H1 (cell line): ENCODE results near the gene PPCDC. TPM values are rescaled to one million over a fixed set of nuclear protein-coding genes. Genes with fewer than 3 reads are reported as not detected.

Experiments used
- CTCF ChIA-PET: fragments of 300-600 bp; sonication (Branson Sonifier 250); formaldehyde crosslinking; loops from one replicate; lab custom pipeline; 2021; ENCODE audit not compliant: partially characterized antibody; lab: Charles Lee
- POLR2A ChIA-PET: fragments of 300-600 bp; sonication (Branson Sonifier 250); formaldehyde crosslinking; loops from one replicate; lab custom pipeline; 2021; ENCODE audit warnings: inconsistent platforms; ENCODE audit not compliant: partially characterized antibody; lab: Charles Lee
- DNase-seq, 2 experiments: peaks; one replicate each; pipeline versions ENCODE4 v3.0.0 to v3.0.0-alpha.2; 2010 to 2022; ENCODE audit warnings: low spot score in 2 of 2, low read depth in 1 of 2, mixed read lengths in 1 of 2
- FAIRE-seq: peaks from 2 replicates; lab custom pipeline; 2011; peaks lifted over from hg19 to GRCh38; lab: Jason Lieb, UNC
- H2AFZ ChIP-seq: 2 replicates; pipeline ENCODE4 v1.8.1; 2012; ENCODE audit warnings: low read length, inconsistent platforms
- H2AK5ac ChIP-seq: 2 replicates; pipeline ENCODE4 v1.6.1; 2013; ENCODE audit warnings: low read depth, low read length
- H2BK120ac ChIP-seq: replicated peaks from 2 replicates; pipeline ENCODE3; 2013; ENCODE audit warnings: low read depth, low read length, inconsistent platforms
- H2BK12ac ChIP-seq: 2 replicates; pipeline ENCODE4 v1.6.1; 2013; ENCODE audit warnings: low read depth, low read length
- H2BK15ac ChIP-seq: 2 replicates; pipeline ENCODE4 v1.6.1; 2013; ENCODE audit warnings: low read length
- H2BK20ac ChIP-seq: 2 replicates; pipeline ENCODE4 v1.6.1; 2013; ENCODE audit warnings: low read length
- H2BK5ac ChIP-seq: 2 replicates; pipeline ENCODE4 v1.6.1; 2013; ENCODE audit warnings: low read depth, low read length
- H3K14ac ChIP-seq: 2 replicates; pipeline ENCODE4 v1.6.1; 2013; ENCODE audit warnings: inconsistent platforms; ENCODE audit not compliant: insufficient read length
- H3K18ac ChIP-seq: 2 replicates; pipeline ENCODE4 v1.6.1; 2013; ENCODE audit warnings: low read length; ENCODE audit errors: extremely low read depth
- H3K23ac ChIP-seq: 2 replicates; pipeline ENCODE4 v1.6.1; 2013; ENCODE audit warnings: inconsistent platforms; ENCODE audit not compliant: insufficient read length
- H3K23me2 ChIP-seq: 2 replicates; pipeline ENCODE4 v1.6.1; 2013; ENCODE audit warnings: low read depth, low read length
- H3K27ac ChIP-seq: 2 replicates; pipeline ENCODE4 v1.6.1; 2011; ENCODE audit warnings: low read depth, low read length, inconsistent platforms
- H3K27me3 ChIP-seq, 4 experiments: replicated peaks in 1 of 4; 1 replicate in 1 of 4; 2 replicates in 3 of 4; pipeline versions ENCODE4 v1.6.1 to v1.8.1; 2011 to 2013; ENCODE audit warnings: low read length in 3 of 4, mild to moderate bottlenecking in 3 of 4, inconsistent platforms in 2 of 4, mixed read lengths in 2 of 4, moderate library complexity in 1 of 4; ENCODE audit not compliant: control insufficient read depth in 3 of 4, insufficient read depth in 3 of 4; ENCODE audit errors: extremely low read depth in 1 of 4
- H3K36me3 ChIP-seq, 4 experiments: 2 replicates each; pipeline versions ENCODE4 v1.6.1 to v1.8.1; 2011 to 2013; ENCODE audit warnings: mild to moderate bottlenecking in 4 of 4, low read length in 3 of 4, moderate library complexity in 2 of 4, control low read depth in 1 of 4, inconsistent platforms in 1 of 4; ENCODE audit not compliant: insufficient read depth in 4 of 4, control insufficient read depth in 2 of 4
- H3K4ac ChIP-seq: replicated peaks from 2 replicates; pipeline ENCODE3; 2013; ENCODE audit warnings: low read length, low read depth, mixed read lengths, inconsistent platforms; ENCODE audit not compliant: insufficient read length
- H3K4me1 ChIP-seq, 4 experiments: replicated peaks in 1 of 4; 1 replicate in 1 of 4; 2 replicates in 3 of 4; pipeline versions ENCODE4 v1.6.1 to v1.8.1; 2011 to 2013; ENCODE audit warnings: low read length in 3 of 4, inconsistent platforms in 2 of 4, mixed read lengths in 1 of 4; ENCODE audit not compliant: insufficient read depth in 4 of 4, control insufficient read depth in 3 of 4
- H3K4me2 ChIP-seq, 2 experiments: 2 replicates each; pipeline versions ENCODE4 v1.6.1 to v1.8.1; 2011 to 2013; ENCODE audit warnings: low read depth in 2 of 2, low read length in 2 of 2, control low read depth in 1 of 2, inconsistent platforms in 1 of 2, mild to moderate bottlenecking in 1 of 2; ENCODE audit not compliant: insufficient read depth in 1 of 2
- H3K4me3 ChIP-seq, 4 experiments: fragments of 200-600, 300-600 bp in 1 of 4; sonication (generic), shearing (Covaris generic), sonication (Bioruptor Twin) in 1 of 4; 2 replicates each; pipeline versions ENCODE4 v1.5.1 to v1.8.1; 2011 to 2016; ENCODE audit warnings: low read length in 4 of 4, low read depth in 3 of 4, control low read depth in 2 of 4, inconsistent platforms in 2 of 4, mild to moderate bottlenecking in 2 of 4, mixed read lengths in 1 of 4, moderate library complexity in 1 of 4; ENCODE audit not compliant: insufficient read depth in 2 of 4; ENCODE audit errors: extremely low read depth in 1 of 4
- H3K56ac ChIP-seq: replicated peaks from 2 replicates; pipeline ENCODE3; 2013; ENCODE audit warnings: low read depth, mild to moderate bottlenecking, mixed read lengths, low read length, inconsistent platforms; ENCODE audit not compliant: insufficient read length
- H3K79me1 ChIP-seq: 2 replicates; pipeline ENCODE4 v1.6.1; 2013; ENCODE audit warnings: low read depth, low read length, control low read depth
- H3K79me2 ChIP-seq, 2 experiments: 2 replicates each; pipeline versions ENCODE4 v1.6.1 to v1.8.1; 2012 to 2013; ENCODE audit warnings: low read length in 2 of 2, mild to moderate bottlenecking in 2 of 2, inconsistent platforms in 1 of 2; ENCODE audit not compliant: insufficient read depth in 2 of 2, control insufficient read depth in 1 of 2
- H3K9ac ChIP-seq, 4 experiments: replicated peaks in 1 of 4; 1 replicate in 1 of 4; 2 replicates in 3 of 4; pipeline versions ENCODE4 v1.6.1 to v1.8.1; 2011 to 2013; ENCODE audit warnings: low read depth in 3 of 4, low read length in 3 of 4, control low read depth in 2 of 4, mild to moderate bottlenecking in 2 of 4, moderate library complexity in 2 of 4, inconsistent platforms in 1 of 4; ENCODE audit errors: extremely low read depth in 1 of 4
- H3K9me3 ChIP-seq, 2 experiments: 2 replicates each; pipeline versions ENCODE4 v1.6.1 to v1.8.1; 2012 to 2013; ENCODE audit warnings: mild to moderate bottlenecking in 2 of 2, moderate library complexity in 2 of 2, control low read depth in 1 of 2, inconsistent platforms in 1 of 2, low read depth in 1 of 2, low read length in 1 of 2, mixed read lengths in 1 of 2; ENCODE audit not compliant: insufficient read depth in 2 of 2
- H4K20me1 ChIP-seq, 2 experiments: replicated peaks in 1 of 2; 2 replicates each; pipeline versions ENCODE3 to v1.8.1; 2011 to 2013; ENCODE audit warnings: inconsistent platforms in 2 of 2, low read length in 2 of 2, mild to moderate bottlenecking in 1 of 2; ENCODE audit not compliant: insufficient read depth in 2 of 2, control insufficient read depth in 1 of 2
- H4K5ac ChIP-seq: 2 replicates; pipeline ENCODE4 v1.6.1; 2013; ENCODE audit warnings: low read length, low read depth, mixed read lengths, inconsistent platforms; ENCODE audit not compliant: insufficient read length
- H4K8ac ChIP-seq: 2 replicates; pipeline ENCODE4 v1.8.0; 2013; ENCODE audit warnings: mild to moderate bottlenecking, moderate library complexity, low read length, inconsistent platforms; ENCODE audit not compliant: insufficient read depth; ENCODE audit errors: extremely low read depth
- H4K91ac ChIP-seq: replicated peaks from 2 replicates; pipeline ENCODE3; 2013; ENCODE audit warnings: low read length, mixed read lengths, inconsistent platforms; ENCODE audit not compliant: insufficient read length
- ASH2L ChIP-seq: fragments of 200-600, 300-600 bp; sonication (generic); IDR thresholded peaks from one replicate; pipeline ENCODE4 v1.7.1; 2017; ENCODE audit warnings: low read length
- CHD1 ChIP-seq: IDR thresholded peaks from 2 replicates; pipeline ENCODE4 v1.6.1; 2012; ENCODE audit warnings: low read depth, low read length, improper control_type of control experiment
- EGR1 ChIP-seq: IDR thresholded peaks from 2 replicates; pipeline ENCODE4 v1.6.1; 2011; ENCODE audit warnings: low read depth, low read length, borderline replicate concordance
- FOSL1 ChIP-seq: IDR thresholded peaks from 2 replicates; pipeline ENCODE4 v1.6.1; 2011; ENCODE audit warnings: mild to moderate bottlenecking, low read depth, low read length, moderate library complexity; ENCODE audit not compliant: insufficient read depth
- HDAC2 ChIP-seq, 2 experiments: fragments of 300-600 bp in 1 of 2; sonication (generic) in 1 of 2; IDR thresholded peaks; 2 replicates each; pipeline ENCODE4 v1.6.1; 2011 to 2012; ENCODE audit warnings: low read depth in 2 of 2, low read length in 2 of 2, mild to moderate bottlenecking in 2 of 2, moderate library complexity in 2 of 2, borderline replicate concordance in 1 of 2, inconsistent platforms in 1 of 2
- KDM5A ChIP-seq: fragments of 200-600 bp; IDR thresholded peaks from 2 replicates; pipeline ENCODE4 v1.7.1; 2012; ENCODE audit warnings: mild to moderate bottlenecking, low read length, inconsistent platforms, mixed read lengths
- NANOG ChIP-seq: IDR thresholded peaks from 2 replicates; pipeline ENCODE4 v1.6.1; 2011; ENCODE audit warnings: low read length, low read depth, mild to moderate bottlenecking, inconsistent platforms; ENCODE audit not compliant: insufficient read depth, poor library complexity, severe bottlenecking
- PHF8 ChIP-seq: fragments of 200-600 bp; sonication (generic); conservative IDR thresholded peaks from 2 replicates; pipeline ENCODE4 v1.7.1; 2012; ENCODE audit warnings: low read depth, mild to moderate bottlenecking, inconsistent platforms, low read length, moderate library complexity
- POU5F1 ChIP-seq: IDR thresholded peaks from 2 replicates; pipeline ENCODE4 v1.6.1; 2011; ENCODE audit warnings: low read depth, mild to moderate bottlenecking, low read length, moderate library complexity
- RNF2 ChIP-seq: fragments of 200-900, 300-1000 bp; sonication (generic); IDR thresholded peaks from 2 replicates; pipeline ENCODE4 v1.7.1; 2016; ENCODE audit warnings: borderline replicate concordance, low read depth, mild to moderate bottlenecking, antibody characterized with exemption, low read length; ENCODE audit not compliant: poor library complexity, severe bottlenecking; ENCODE audit errors: missing control alignments
- SP1 ChIP-seq: IDR thresholded peaks from 2 replicates; pipeline ENCODE4 v1.6.1; 2011; ENCODE audit warnings: low read depth, low read length
- ZNF274 ChIP-seq: IDR thresholded peaks from 2 replicates; pipeline ENCODE4 v1.7.0; 2012; ENCODE audit warnings: low read length, borderline replicate concordance; ENCODE audit errors: extremely low read depth
- WGBS, 2 experiments: shearing (Covaris generic) in 1 of 2; methylation state at CpG; one replicate each; pipeline versions ENCODE4 v1.1.6 to v1.1.7; 2013 to 2015; ENCODE audit warnings: low lambda C conversion rate in 2 of 2, mixed read lengths in 2 of 2, inconsistent platforms in 1 of 2, low coverage in 1 of 2, missing lambda C conversion rate in 1 of 2; ENCODE audit not compliant: insufficient replicate concordance in 2 of 2, insufficient coverage in 1 of 2, insufficient read length in 1 of 2; ENCODE audit errors: extremely low coverage in 1 of 2, missing lambda C conversion rate in 1 of 2; 5-methylcytosine and 5-hydroxymethylcytosine counted together
- polyA plus RNA-seq, 7 experiments: library from polyadenylated mRNA; depleted of rRNA in 3 of 7; stranded (reverse) in 5 of 7; unstranded in 2 of 7; fragments of >200 nt in 5 of 7; fragments of 200-250 nt in 2 of 7; gene quantifications; 1 replicate in 5 of 7; 2 replicates in 1 of 7; 4 replicates in 1 of 7; pipeline versions ENCODE4 v1.2.1 to v1.2.3, GENCODE V29; 2011 to 2013; ENCODE audit warnings: missing spikeins in 2 of 7, mixed read lengths in 2 of 7
- total RNA-seq: library from RNA; stranded (reverse); fragmentation: NEBNext Ultra II Directional; extraction: Animal tissue kit (Norgen Biotek cat#: 25700); gene quantifications from 2 replicates; pipeline ENCODE4 v1.2.1, GENCODE V29; 2021

The PPCDC gene
- total and polyA plus RNA-seq, 2 of the 8 experiments (the other 6 are each of a cell fraction or from before 2014, with no cell fraction given) = 11.3 to 29.7 TPM

DNA sequence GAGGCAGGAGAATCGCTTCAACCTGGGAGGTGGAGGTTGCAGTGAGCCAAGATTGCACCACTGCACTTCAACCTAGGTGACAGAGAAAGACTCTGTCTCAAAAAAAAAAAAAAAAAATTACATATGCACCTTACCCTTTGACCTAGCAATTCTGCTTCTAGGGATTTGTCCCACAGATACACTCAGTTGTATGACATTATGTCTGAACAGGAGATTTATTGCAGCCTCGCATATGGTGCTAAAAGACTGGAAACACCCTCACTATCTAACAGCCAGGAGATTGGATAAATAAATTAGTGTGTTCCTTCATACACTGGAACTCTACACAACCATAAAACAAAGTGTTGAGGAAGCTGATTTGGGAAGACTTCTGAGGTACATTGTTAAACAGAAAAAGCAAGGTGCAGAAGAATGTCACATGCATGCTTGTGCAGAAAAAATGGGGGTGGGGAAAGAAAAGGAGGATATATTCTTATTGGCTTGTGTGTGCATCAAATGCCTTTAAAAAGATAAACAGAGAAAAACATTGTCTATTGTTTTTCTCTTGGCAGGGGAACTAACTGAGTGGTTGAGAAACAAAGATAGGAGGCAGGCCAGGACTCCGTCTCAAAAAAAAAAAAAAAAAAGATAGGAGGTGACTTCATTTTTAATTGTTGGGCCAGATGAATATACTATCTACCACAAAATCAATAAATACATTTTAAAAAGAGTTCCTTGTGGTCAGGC lies 30.9 kb downstream of the PPCDC start:
- FAIRE-seq (no peak), DNase-seq (no peak)
- POLR2A ChIA-PET = interaction anchor here (0.7 to 1.3 kb wide), 2 partner anchors 9 to 203 kb away, joined by 3 read pairs; no protein-coding TSS in a partner anchor
- Histone ChIP-seq H2AK5ac (no peak overlapping the region), H3K27ac (no peak overlapping the region), H4K8ac (no peak overlapping the region), H3K23ac (no peak overlapping the region), H3K4ac (no peak overlapping the region), H3K4me1 (no peaks in the 10 kb centered on the region; a peak in 1 of 7 replicates), H3K4me2 (no peak overlapping the region), H2BK20ac (no peak overlapping the region), H3K79me1 (no peaks in the 10 kb centered on the region), H3K9me3 (no peaks in the 10 kb centered on the region), H4K20me1 (peaks cover 0 to 1% of the 10 kb centered on the region in 2 experiments), H2BK5ac (no peak overlapping the region), H2BK15ac (no peak overlapping the region), H4K5ac (no peak overlapping the region), H2BK120ac (no peak overlapping the region), H3K4me3 (no peak overlapping the region), H3K23me2 (no peaks in the 10 kb centered on the region), H4K91ac (no peak overlapping the region), H3K79me2 (no peaks in the 10 kb centered on the region), H3K18ac (no peak overlapping the region), H3K27me3 (no peaks in the 10 kb centered on the region), H3K36me3 (no peaks in the 10 kb centered on the region), H3K9ac (no peak overlapping the region), H2AFZ (no peak overlapping the region), H3K56ac (no peak overlapping the region), H3K14ac (no peak overlapping the region), H2BK12ac (no peak overlapping the region)
- CTCF ChIA-PET = interaction anchor here (0.7 to 1.7 kb wide), 4 partner anchors 12 to 254 kb away, joined by 3 to 7 read pairs (median 4); no protein-coding TSS in a partner anchor
- WGBS, 2 experiments = 85% methylated on average over 2 of the region's 3 CpGs; no CpG with 5 or more reads in 1 of the 2 experiments
- TF ChIP-seq HDAC2 (IDR thresholded peaks at IDR 0.05; ENCODE audit: borderline replicate concordance in 1 of 2, low read depth in 2 of 2, low read length in 2 of 2) (no peak), ZNF274 (no peak), NANOG (no peak), ASH2L (no peak), FOSL1 (no peak), SP1 (no peak), PHF8 (no peak), KDM5A (no peak), RNF2 (no peak), EGR1 (no peak), POU5F1 (no peak), CHD1 (no peak)
